AML-193 (cell line): Measurements from ENCODE around the gene NDUFB7.

ENCODE experiments used
- DNase-seq, 2 experiments: peaks; one replicate each; lab custom pipeline; 2025; lab: John Stamatoyannopoulos, UW

Gene NDUFB7

GRCh38 chr19:14520543-14520942 is 51.3 kb downstream of the NDUFB7 start:
- no peak for DNase-seq

- no peak for DNase-seq
Observed at GRCh38 chr19:14519860-14520407, 51.9 kb downstream of the NDUFB7 start.

GRCh38 chr19:14519245-14519859 is 52.5 kb downstream of the NDUFB7 start:
- no peak for DNase-seq

- DNase-seq: peak; percentile 62 to 72
Observed at GRCh38 chr19:14517840-14518505, 53.9 kb downstream of the NDUFB7 start, which contains the start of gene DNAJB1. DNAJB1 (minus strand) TSS chr19:14518397; CDS start chr19:14518349, 48 bp downstream.

DNA sequence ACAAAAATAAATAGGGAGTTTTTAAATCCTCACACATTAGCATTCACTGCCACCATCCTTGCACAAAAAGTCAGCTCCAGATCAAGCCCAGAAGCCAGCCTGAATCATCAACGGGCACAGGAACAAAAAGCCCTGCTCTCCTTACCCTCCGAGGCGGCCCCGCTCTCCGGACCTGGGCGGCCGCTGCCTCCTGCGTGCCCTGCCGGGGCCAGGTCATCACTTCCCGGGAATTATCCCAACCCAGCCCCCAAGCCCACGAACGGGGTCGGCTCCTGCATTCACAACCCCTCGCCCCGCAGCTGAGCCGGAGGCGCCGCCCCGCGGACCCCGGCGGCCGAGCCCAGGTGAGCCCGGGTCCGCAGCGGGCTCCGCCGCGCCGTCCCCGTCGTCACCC is 54.4 kb downstream of the NDUFB7 start:
- no peak for DNase-seq

DNA sequence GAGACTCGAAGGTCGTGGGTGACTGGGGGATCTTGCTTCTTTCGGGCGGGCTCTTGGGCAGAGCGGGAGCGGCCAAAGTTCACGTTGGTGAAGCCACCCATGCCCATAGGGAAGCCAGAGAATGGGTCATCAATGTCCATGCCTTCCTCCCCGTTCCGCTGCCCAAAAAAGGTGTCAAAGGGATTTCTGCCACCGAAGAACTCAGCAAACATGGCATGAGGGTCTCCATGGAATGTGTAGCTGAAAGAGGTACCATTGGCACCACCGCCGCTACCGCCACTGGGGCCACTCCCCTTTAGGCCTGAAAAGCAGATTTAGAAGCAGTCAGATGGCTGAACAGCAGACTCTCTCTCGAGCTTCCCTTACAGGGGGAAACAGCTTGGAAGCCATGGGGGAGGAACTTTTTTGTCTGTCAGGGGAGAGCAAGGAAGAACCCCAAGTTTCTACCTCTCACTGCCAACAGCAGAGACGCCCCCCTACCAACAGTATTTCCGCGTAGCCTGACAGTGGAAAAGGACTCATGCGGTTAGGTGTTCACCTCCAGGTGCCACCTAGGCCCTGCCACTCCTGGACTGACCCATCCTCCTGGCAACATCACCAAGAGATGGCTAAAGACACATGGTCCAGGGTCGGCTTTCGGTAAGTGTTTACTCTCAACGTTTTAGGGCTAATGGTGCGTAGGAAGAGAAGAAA is 55.0 kb downstream of the NDUFB7 start:
- DNase-seq: no peak
